Liver (tissue), 3 donors: ENCODE data around the gene OLFML2A.

ENCODE experiments used
- CTCF ChIP-seq: fragments of 150-350 bp; IDR thresholded peaks from 2 replicates; pipeline ENCODE4 v1.5.1; 2017; ENCODE audit warnings: improper control_type of control experiment, low read depth, low read length; ENCODE audit not compliant: missing input control
- JUND ChIP-seq, 2 donors: IDR thresholded peaks; 2 replicates each; pipeline ENCODE4 v1.6.1; 2016; ENCODE audit warnings: antibody characterized with exemption in 2 of 2
- MAX ChIP-seq: IDR thresholded peaks from 2 replicates; pipeline ENCODE4 v1.6.1; 2016; ENCODE audit warnings: antibody characterized with exemption
- REST ChIP-seq: IDR thresholded peaks from 2 replicates; pipeline ENCODE4 v1.6.1; 2016; ENCODE audit warnings: antibody characterized with exemption, mild to moderate bottlenecking
- SP1 ChIP-seq: IDR thresholded peaks from 2 replicates; pipeline ENCODE4 v1.6.1; 2018; ENCODE audit warnings: antibody characterized with exemption, mild to moderate bottlenecking
- TAF1 ChIP-seq: conservative IDR thresholded peaks from 2 replicates; pipeline ENCODE4 v1.6.1; 2016; ENCODE audit warnings: antibody characterized with exemption, mild to moderate bottlenecking
- donor health status: healthy.
- donor health status: healthy.

DNA sequence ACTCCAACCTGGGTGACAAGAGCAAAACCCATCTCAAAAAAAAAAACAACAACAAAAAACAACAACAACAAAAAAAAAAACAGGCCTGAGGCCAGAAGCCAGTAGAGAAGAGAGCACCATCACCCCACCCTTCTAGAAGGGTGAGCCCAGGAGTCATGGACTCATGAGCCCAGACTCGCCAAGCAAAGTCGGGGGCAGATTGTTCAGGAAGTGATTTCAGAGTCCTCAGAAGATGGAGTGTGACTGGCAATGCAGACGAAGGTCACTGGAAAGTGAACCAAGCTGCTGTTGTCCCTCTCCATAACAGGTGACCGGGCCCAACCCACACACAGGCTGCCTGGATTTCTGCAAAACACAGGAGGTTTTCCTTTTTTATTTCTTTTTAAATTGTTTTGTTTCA, 67.4 kb downstream of the OLFML2A start:
- no peak for TF ChIP-seq MAX
- no peak for TF ChIP-seq CTCF
- TF ChIP-seq JUND (IDR thresholded peaks at IDR 0.05), result no peak
- no peak for TF ChIP-seq TAF1
- no peak for TF ChIP-seq REST
- no peak for TF ChIP-seq SP1
